GM21528 (cell line): ENCODE results near the gene ANKRD33B.
A peak's percentile ranks its signal among the peaks of the same experiment; 100 is the strongest.
"Not testable (repeated sequence)": the region's sequence is repeated elsewhere in the genome, so short reads cannot be mapped to it uniquely, and the experiment has no call there.

ENCODE experiments used
- ATAC-seq: cut with Tn5 transposase; IDR thresholded peaks from one replicate; pipeline ENCODE4 v1.9.1; 2021; ENCODE audit warnings: mild to moderate bottlenecking, moderate library complexity; ENCODE audit not compliant: unreplicated experiment, low FRiP score

Gene ANKRD33B

DNA sequence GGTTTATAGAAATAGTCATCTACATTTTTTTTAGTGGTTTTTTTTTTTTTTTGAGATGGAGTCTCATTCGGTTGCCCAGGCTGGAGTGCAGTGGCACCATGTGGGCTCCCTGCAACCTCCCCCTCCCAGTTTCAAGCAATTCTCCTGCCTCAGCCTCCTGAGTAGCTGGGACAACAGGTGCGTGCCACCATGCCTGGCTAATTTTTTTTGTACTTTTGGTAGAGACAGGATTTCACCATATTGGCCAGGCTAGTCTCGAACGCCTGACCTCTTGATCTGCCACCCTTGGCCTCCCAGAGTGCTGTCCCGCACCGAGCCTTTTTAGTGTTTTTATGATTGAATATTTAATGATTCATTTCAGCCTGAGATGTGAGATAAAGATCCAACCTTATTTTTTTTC lies 27.3 kb downstream of the ANKRD33B start:
- ATAC-seq: no peak

DNA sequence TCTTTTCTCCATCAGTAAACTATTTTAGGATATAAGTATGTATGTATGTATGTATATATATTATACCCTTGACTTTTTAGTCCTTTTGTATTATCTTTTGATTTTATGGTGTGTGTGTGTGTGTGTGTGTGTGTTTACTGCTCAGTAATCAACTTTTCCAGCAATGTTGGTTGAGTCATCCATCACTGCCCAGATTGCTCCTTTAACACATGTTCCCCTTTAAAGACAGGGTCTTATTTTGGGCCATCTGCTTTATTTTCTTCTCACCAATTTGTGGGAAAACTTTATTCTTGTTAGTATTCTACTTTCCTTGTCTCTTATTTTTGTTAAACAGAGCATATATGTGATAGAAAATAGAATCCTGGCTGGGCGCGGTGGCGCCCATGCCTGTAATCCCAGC lies 28.1 kb downstream of the ANKRD33B start:
- ATAC-seq: no peak

DNA sequence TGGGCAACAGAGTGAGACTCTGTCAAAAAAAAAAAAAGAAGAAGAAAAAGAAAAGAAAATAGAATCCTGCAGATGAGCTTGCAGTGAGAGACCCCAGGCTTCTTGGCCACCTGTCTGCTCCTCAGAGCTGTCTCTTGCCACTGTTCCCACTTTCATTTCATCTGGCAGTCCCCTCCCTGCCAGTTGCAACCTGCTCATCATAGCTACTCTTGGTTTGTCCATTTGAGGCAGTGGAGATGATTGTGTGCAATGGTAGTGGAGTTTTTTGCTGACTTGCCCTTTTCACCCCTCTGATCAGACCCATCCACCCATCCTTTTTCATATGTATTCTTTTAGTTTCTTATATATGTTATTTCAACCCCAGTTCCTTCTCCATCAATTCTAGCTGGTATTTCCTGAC lies 28.7 kb downstream of the ANKRD33B start:
- peak; percentile 53 for ATAC-seq

DNA sequence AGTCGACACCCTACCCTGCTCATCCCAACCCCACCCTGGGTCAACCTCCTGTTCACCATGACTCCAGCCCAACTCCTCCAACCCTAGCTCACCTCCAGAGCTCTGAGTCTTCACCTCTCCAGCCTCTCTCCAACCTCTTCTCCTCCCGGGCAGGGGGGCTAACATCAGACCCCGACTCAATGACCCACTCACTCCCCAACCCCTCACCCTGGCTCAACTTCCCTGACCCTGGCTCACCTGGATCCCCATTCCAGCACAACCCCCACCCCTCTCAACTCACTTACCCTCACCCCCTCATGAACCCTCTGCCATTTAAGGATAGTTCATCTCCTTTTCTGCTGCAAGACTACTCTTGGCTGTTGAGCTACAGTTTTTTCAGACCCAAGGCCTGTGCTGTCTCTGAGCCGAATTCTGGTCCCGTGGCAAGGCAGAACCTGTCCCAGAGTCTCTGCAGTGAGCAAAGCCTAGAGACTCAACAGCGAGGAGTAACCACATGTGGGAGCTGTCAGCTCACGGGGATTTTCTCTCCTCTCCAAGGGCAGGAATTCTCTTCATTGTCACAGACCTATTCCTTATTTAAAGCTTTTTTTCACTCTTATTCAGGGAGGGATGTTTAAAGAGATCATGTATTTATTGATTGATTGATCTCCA lies 29.8 kb downstream of the ANKRD33B start:
- ATAC-seq: no peak

DNA sequence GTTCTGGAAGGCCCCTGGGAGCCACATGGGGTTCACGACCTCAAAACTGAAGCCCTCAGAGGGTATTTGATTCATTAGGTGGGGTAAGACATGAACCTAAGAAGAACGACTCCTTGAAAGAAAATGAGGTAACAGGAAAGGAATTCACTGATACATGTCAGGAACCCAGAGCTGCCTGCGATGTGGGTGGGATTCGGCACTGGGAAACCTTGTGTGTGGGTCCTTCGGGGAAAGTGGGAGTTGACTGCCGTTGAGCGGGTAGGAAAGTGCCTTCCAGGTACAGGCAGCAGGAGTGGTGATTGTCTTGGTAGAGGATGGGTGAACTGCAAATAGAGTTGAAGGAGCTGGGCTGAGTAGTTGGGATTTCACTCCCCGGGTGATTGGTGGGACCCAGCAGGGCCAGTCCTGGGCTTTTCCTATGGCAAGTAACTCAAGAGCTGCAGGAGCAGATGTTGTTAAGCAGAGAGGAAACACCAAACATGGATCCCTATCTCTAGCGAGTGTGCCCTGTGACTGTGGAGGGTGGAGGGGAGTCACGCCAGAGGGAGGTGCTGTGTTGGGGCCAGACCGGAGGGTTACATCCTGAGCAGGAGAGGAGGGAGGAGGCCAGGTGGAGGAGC lies 30.8 kb downstream of the ANKRD33B start:
- no peak for ATAC-seq

DNA sequence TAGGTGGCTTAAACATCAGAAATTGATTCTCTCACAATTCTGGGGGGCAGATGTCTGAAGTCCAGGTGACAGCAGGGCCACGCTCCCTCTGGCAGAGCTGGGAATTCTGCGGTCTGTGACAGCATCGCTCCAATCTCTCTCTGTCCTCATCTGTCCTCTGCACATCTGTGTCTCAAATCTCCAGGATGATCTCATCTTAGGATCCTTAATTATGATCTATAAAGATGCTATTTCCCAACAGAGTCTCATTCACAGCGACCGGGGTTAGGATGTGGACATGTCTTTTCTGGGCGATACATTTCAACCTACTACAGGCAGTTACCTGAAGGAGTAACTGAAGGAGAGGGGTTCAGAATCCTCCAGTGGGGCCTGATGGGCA lies 31.4 kb downstream of the ANKRD33B start:
- ATAC-seq: no peak

DNA sequence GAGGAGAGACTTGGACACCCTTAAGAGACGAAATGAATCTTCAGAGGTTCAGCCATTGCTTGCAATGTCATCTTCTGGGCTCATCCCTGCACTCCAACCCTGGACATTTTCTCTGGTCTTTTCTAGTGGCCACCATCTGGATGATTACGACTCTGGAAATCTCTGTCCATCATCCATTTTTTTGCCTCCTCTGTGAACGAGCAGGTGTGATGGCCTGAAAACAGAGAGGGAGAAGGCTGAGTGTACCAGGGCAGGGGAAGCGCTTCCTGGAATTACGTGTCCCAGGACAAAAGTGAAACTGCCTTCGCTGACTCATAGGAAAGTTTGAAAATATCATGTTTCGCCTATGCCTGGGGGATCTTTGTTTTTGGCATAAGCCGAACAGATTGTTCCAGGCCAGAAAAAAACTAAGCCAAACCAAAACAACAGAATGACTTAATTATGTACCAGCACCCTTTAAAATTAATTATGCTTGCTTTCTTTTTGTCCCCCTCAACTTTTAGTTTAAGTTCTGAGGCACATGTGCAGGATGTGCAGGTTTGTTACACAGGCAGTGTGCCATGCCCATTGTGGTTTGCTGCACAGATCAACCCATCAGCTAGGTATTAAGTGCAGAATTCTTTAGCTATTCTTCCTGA lies 31.9 kb downstream of the ANKRD33B start:
- no peak for ATAC-seq

DNA sequence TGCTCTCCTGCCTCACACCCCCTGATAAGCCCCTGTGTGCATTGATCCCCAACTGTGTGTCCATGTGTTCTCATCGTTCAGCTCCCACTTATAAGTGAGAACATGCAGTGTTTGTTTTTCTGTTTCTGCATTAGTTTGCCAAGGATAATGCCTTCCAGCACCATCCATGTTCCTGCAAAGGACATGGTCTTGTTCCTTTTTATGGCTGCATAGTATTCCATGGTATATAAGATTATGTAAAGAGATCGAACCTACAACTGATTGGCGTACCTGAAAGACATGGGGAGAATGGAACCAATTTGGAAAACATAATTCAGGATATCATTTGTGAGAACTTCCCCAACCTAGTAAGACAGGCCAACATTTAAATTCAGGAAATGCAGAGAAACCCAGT lies 32.4 kb downstream of the ANKRD33B start:
- ATAC-seq: no peak

DNA sequence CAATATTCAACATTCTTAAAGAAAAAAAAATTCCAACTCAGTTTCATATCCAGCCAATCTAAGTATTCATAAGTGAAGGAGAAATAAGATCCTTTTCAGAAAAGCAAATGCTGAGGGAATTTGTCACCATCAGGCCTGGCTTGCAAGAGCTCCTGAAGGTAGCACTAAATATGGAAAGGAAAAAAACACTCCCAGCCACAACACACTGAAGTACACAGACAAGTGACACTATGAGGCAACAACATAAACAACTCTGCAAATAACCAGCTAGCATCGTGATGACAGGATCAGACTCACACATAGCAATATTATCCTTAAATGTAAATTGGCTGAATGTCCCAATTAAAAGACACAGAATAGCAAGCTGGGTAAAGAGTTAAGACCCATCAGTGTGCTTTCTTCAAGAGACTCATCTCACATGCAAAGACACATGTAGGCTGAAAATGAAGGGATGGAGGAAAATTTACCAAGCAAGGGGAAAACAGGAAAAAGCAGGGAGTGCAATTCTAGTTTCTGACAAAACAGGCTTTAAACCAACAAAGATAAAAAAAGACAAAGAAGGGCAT lies 33.1 kb downstream of the ANKRD33B start:
- no peak for ATAC-seq

DNA sequence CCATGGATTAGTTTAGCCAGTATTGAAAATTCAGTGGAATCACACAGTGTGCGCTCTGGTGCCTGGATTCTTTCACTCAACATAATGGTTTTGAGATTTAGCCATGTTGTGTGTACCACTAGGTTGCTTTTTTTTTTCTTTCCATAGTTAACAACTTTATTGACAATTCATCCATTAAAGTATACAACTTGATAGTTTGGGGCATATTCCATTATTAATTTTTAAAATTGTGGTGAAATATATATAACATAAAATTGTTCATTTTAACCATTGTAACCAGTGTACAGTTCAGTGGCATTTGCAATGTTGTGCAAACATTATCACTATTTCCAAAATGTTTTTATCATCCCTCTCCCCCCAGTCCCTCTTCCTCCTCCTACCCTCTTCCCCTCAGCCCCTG lies 35.2 kb downstream of the ANKRD33B start:
- ATAC-seq: no peak

DNA sequence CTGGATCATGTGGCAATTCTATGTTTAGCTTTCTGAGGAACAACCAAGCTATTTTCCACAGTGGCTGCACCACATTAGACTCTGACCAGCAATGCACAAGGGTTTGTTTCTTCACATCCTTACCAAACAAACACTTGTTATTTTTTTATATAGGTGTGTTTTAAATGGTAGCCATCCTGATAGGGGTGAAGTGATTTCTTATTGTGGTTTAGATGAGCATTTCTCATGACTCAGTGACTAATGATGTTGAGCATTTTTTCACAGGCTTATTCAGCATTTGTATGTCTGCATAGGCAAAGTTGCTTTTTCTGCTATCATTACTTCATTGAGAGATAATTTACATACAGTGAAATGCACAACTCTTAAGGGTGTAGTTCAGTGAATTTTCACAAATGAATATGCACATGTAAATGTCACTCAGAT lies 36.0 kb downstream of the ANKRD33B start:
- ATAC-seq: no peak

DNA sequence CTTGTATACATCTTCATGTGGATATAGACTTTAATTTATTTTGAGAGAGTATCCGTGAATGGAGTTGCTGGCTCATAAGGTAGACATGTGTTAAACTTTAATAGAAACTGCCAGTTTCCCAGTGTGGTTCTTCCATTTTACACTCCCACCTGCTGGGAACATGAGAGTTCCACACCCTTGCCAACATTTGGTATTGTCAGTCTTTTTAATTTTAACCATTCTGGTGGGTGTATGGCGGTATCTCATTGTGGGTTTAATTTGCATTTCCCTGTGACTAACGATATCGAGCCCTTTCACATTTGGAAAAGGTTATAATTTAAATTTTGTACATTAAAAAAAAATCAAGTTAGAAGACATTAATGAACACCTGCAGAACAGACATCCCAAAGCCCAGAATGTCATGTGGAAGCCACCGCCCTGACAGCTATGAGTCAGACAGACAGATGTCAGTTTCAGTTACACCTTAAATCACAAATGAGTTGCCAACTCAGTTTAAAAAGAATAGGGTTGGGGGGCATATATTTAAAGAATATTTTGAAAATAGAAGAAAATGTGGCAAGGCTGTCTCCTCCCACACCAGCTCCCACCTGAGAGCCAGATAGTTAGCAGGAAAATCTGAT lies 36.9 kb downstream of the ANKRD33B start:
- ATAC-seq: peak; percentile 75

DNA sequence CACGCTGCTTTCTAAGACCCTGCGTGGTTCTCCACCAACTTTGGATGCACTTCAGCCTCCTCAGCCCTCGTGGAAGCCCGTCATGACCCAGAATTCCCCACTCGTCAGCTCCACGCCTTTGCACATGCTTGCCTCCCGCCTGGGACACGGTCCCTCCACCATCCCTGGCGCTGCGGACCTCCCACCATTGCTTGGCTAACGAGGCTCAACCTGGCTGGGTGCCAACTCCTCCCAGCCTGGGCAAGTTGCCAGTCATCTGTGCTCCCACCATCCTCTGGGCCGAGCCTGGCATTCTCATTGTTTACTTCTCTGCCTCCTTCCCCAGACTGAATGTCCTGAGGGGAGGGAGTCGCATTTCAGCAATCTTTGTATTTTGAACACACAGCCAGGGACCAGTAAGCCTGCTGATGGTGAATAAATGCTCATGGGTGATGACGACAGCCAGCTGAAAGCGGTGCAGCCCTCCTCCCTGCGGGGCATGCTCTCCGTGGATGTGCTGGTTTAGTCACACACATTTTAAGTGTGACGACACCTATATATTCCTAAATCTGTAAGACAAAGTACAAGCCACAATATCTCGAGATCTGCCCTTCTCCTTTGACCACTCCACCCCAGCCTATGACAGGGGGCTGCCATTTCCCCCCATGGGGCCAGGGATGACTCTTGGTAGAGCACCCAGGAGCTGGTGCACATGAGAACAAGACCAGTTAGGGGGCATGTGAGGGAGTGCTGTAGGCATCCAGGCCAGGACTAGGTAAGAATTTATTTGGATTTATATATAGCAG lies 37.6 kb downstream of the ANKRD33B start:
- peak; percentile 34 for ATAC-seq

DNA sequence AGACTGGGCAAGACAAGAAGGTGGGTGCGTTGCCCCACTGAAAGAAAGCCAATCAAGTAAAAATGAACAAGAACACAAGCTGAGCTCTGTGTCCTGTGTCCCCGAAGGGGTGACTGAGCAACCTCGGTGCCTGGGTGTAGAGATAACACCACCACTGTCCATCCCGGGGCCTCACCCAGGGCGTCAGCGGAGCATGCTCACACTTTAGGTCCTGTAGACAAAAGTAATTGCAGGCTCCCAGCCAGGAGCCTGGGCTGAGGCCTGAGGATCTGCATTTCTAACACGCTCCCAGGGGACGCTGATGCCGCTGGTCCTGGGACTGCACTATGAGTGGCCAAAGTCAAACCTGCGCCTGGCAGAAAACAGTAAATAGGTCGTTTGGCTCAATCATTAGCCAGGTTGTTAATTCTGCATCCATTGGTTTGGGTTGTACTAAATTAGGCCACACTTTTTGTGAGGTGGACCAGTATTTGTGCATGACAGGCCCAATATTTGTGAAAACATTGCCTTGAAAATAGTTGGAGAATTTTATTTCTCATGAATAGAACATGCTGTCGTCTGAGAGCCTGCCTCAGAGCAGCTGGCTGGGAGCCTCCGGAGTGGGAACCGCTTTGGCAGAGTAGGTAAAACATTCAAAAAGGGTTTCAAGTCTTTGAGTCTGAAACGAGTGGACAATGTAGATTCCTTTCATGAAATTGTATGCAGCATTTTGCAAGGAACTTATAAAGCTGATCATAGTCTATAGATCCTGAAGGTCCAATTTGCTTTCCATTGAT lies 38.3 kb downstream of the ANKRD33B start:
- ATAC-seq: no peak

DNA sequence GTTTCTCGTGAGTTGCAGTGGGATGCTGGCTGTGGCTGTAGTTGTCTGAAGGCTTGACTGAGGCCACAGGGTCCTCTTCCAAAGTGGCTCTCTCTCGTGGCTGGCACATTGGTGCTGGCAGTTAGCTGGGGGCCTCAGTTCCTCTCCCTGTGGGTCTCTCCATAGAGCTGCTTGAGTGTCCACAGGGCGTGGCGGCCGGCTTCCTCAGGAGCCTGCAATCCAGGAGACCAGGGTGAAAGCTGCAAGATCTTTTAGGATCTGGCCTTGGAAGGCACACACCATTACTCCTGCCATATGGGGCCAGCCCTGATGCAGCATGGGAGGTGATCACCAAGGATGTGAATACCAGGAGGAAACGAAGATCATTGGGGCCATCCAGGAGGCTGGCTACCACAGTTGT lies 41.1 kb downstream of the ANKRD33B start:
- no peak for ATAC-seq

DNA sequence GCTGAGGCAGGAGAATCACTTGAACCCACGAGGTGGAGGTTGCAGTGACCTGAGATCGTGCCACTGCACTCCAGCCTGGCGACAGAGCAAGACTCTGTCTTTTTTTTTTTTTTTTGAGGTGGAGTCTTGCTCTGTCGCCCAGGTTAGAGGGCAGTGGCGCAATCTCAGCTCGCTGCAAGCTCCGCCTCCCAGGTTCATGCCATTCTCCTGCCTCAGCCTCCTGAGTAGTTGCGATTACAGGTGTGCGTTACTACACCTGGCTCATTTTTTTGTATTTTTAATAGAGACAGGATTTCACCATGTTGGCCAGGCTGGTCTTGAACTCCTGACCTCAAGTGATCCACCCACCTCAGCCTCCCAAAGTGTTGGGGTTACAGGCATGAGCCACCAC lies 42.8 kb downstream of the ANKRD33B start:
- not testable (repeated sequence) for ATAC-seq

DNA sequence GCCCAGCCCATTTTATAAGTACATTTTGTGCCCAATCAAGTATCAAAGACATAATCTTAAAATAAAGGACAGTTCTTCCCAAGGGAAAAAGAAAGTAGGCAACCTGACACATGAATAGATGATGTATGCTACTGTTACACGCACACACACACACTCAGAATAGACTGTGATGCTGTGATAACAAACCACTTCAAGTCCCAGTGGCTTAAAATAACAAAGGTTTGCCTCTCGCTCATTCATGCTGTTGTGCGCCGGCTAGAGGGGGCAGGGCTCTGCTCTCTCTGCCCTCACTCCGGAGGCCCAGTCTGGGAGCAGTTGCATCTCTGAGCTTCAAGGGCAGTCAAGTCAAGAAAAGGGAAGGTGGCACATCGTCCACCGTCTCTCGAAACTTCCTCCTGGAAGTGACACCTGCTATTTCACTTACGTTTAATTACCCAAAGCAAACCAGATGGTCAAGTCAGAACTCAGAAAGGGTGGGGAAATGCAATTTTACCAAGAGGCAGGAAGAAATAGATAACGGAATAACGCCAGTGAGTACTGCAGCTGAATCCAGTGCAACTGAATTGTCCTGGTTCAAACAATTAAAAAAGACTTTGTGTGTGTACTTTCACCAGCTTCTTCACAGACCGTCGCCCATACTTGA lies 43.3 kb downstream of the ANKRD33B start:
- peak; percentile 87 for ATAC-seq

DNA sequence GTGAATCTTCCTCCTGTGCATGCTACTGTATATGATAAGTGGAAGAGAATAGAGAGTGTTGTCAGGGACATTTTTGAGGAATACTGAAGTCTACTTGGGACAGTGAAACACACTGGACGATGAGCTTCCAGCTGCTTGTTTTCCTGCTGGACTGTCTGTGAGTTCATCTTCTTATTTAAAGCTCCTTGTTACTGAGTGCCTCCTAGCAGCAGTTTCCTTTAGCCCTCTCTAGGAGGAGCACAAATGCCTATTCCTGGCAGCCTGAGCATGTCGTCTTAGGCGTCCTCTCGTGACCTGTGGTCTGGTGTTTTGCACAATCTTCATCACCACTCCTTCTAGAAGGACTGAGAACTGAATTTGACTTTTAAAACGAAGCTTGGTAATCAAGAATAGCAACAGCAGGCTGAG lies 43.8 kb downstream of the ANKRD33B start:
- ATAC-seq: peak; percentile 72

DNA sequence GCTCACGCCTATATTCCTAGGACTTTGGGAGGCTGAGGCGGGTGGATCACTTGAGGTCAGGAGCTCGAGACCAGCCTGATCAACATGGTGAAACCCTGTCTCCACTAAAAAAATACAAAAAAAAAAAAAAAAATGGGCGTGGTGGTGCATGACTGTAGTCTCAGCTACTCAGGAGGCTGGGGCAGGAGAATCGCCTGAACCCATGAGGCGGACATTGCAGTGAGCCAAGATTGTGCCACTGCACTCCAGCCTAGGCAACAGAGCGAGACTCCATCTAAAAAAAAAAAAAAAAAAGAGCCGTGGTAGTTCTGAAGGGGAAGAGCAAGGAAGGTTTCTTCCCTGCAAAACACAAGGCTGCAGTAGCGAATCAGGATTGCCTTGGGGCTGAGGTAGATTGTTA lies 44.2 kb downstream of the ANKRD33B start:
- ATAC-seq: peak; percentile 8
